ENCODE results near the gene PTPRM.

PTPRM gene

DNA sequence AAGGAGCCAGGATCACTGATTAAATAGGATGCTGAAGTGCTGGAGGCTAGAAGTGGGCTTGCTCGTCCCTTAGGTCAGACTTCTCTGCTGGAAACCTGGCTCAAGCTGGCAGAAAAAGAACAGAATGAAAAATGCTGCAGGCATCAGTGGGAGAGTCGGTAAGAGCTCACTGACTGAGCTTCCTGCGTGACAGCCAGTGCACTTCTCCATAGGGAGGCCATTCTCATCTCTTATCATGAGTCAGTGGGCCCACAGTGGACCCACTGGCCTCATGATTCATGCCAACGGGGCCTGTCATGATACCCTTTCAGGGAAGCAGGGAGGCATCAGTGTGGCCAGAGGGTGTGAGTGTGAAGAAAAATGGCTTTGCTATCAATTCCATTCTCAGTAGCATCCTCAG is 498.2 kb downstream of the PTPRM start:
- Histone ChIP-seq H3K36me3 (ENCODE audit: insufficient read depth, low read length) (no peaks in the 10 kb centered on the region), H3K4me2 (ENCODE audit: insufficient read depth, low read length) (no peak overlapping the region), H3K4me3 (ENCODE audit: low read depth in 1 of 2, low read length in 2 of 2) (no peak overlapping the region), H3K4me1 (ENCODE audit: insufficient read depth, low read length) (no peaks in the 10 kb centered on the region), H4K20me1 (ENCODE audit: insufficient read depth, low read length) (no peaks in the 10 kb centered on the region), H3K79me2 (ENCODE audit: insufficient read depth, low read length) (no peaks in the 10 kb centered on the region), H3K27ac (ENCODE audit: low read length) (no peak overlapping the region), H2AFZ (ENCODE audit: low read depth, low read length) (no peak overlapping the region), H3K27me3 (ENCODE audit: insufficient read depth, low read length, poor library complexity) (no peaks in the 10 kb centered on the region), H3K9ac (ENCODE audit: low read depth, low read length) (no peak overlapping the region), H3K9me3 (ENCODE audit: insufficient read depth, low read length, severe bottlenecking) (no peaks in the 10 kb centered on the region)
- DNase-seq (no peak), ATAC-seq (ENCODE audit: insufficient read depth, low read depth) (no peak)
- no peak for TF ChIP-seq CTCF (IDR thresholded peaks at IDR 0.05; ENCODE audit: borderline replicate concordance, extremely low read depth, low read length, poor library complexity, severe bottlenecking)
- TF ChIP-seq EZH2 (IDR thresholded peaks at IDR 0.05; ENCODE audit: borderline replicate concordance, low read depth, low read length, severe bottlenecking) = no peak

- H3K36me3 ChIP-seq (ENCODE audit: insufficient read depth, low read length) = no peaks in the 10 kb centered on the region
- H3K27me3 ChIP-seq (ENCODE audit: insufficient read depth, low read length, poor library complexity) = peaks cover under 1% of the 10 kb centered on the region
- no peaks in the 10 kb centered on the region for H4K20me1 ChIP-seq (ENCODE audit: insufficient read depth, low read length)
- no peaks in the 10 kb centered on the region for H3K4me1 ChIP-seq (ENCODE audit: insufficient read depth, low read length)
- no peak for ATAC-seq (ENCODE audit: insufficient read depth, low read depth)
- TF ChIP-seq EZH2 (IDR thresholded peaks at IDR 0.05; ENCODE audit: borderline replicate concordance, low read depth, low read length, severe bottlenecking) (no peak), CTCF (IDR thresholded peaks at IDR 0.05; ENCODE audit: borderline replicate concordance, extremely low read depth, low read length, poor library complexity, severe bottlenecking) (no peak)
- no peak overlapping the region for H3K27ac ChIP-seq (ENCODE audit: low read length)
- H3K4me2 ChIP-seq (ENCODE audit: insufficient read depth, low read length) = no peak overlapping the region
- no peaks in the 10 kb centered on the region for H3K9me3 ChIP-seq (ENCODE audit: insufficient read depth, low read length, severe bottlenecking)
- H2AFZ ChIP-seq (ENCODE audit: low read depth, low read length) = no peak overlapping the region
- no peak for DNase-seq
- H3K9ac ChIP-seq (ENCODE audit: low read depth, low read length) = no peak overlapping the region
- H3K4me3 ChIP-seq (ENCODE audit: low read depth in 1 of 2, low read length in 2 of 2) = no peak overlapping the region
- no peaks in the 10 kb centered on the region for H3K79me2 ChIP-seq (ENCODE audit: insufficient read depth, low read length)
Observed at GRCh38 chr18:8065773-8066172, 498.7 kb downstream of the PTPRM start.

- TF ChIP-seq CTCF (IDR thresholded peaks at IDR 0.05; ENCODE audit: borderline replicate concordance, extremely low read depth, low read length, poor library complexity, severe bottlenecking) = no peak
- no peak for TF ChIP-seq EZH2 (IDR thresholded peaks at IDR 0.05; ENCODE audit: borderline replicate concordance, low read depth, low read length, severe bottlenecking)
- Histone ChIP-seq H3K9ac (ENCODE audit: low read depth, low read length) (no peak overlapping the region), H3K4me2 (ENCODE audit: insufficient read depth, low read length) (no peak overlapping the region), H3K27me3 (ENCODE audit: insufficient read depth, low read length, poor library complexity) (peaks cover 4% of the 10 kb centered on the region), H3K27ac (ENCODE audit: low read length) (no peak overlapping the region), H3K36me3 (ENCODE audit: insufficient read depth, low read length) (no peaks in the 10 kb centered on the region), H3K4me3 (ENCODE audit: low read depth in 1 of 2, low read length in 2 of 2) (no peak overlapping the region), H2AFZ (ENCODE audit: low read depth, low read length) (no peak overlapping the region), H3K4me1 (ENCODE audit: insufficient read depth, low read length) (no peaks in the 10 kb centered on the region), H4K20me1 (ENCODE audit: insufficient read depth, low read length) (no peaks in the 10 kb centered on the region), H3K9me3 (ENCODE audit: insufficient read depth, low read length, severe bottlenecking) (no peaks in the 10 kb centered on the region), H3K79me2 (ENCODE audit: insufficient read depth, low read length) (no peaks in the 10 kb centered on the region)
- no peak for DNase-seq
- ATAC-seq (ENCODE audit: insufficient read depth, low read depth) = no peak
Observed at GRCh38 chr18:8069708-8070107, 502.6 kb downstream of the PTPRM start.

- Histone ChIP-seq H3K4me2 (ENCODE audit: insufficient read depth, low read length) (no peak overlapping the region), H3K79me2 (ENCODE audit: insufficient read depth, low read length) (no peaks in the 10 kb centered on the region), H3K27ac (ENCODE audit: low read length) (no peak overlapping the region), H3K4me1 (ENCODE audit: insufficient read depth, low read length) (no peaks in the 10 kb centered on the region), H3K4me3 (ENCODE audit: low read depth in 1 of 2, low read length in 2 of 2) (no peak overlapping the region), H2AFZ (ENCODE audit: low read depth, low read length) (no peak overlapping the region), H3K27me3 (ENCODE audit: insufficient read depth, low read length, poor library complexity) (peaks cover 4% of the 10 kb centered on the region), H3K9ac (ENCODE audit: low read depth, low read length) (no peak overlapping the region), H3K36me3 (ENCODE audit: insufficient read depth, low read length) (no peaks in the 10 kb centered on the region), H4K20me1 (ENCODE audit: insufficient read depth, low read length) (no peaks in the 10 kb centered on the region), H3K9me3 (ENCODE audit: insufficient read depth, low read length, severe bottlenecking) (no peaks in the 10 kb centered on the region)
- TF ChIP-seq EZH2 (IDR thresholded peaks at IDR 0.05; ENCODE audit: borderline replicate concordance, low read depth, low read length, severe bottlenecking) (no peak), CTCF (IDR thresholded peaks at IDR 0.05; ENCODE audit: borderline replicate concordance, extremely low read depth, low read length, poor library complexity, severe bottlenecking) (no peak)
- no peak for ATAC-seq (ENCODE audit: insufficient read depth, low read depth)
- DNase-seq = no peak
Observed at GRCh38 chr18:8073167-8073566, 506.1 kb downstream of the PTPRM start.

Data from DND-41 (cell line).